Urinary bladder (tissue), 4 donors: ENCODE results near the gene AMY2A. TPM values are rescaled to one million over a fixed set of nuclear protein-coding genes. Genes with fewer than 3 reads are reported as not detected.
"Not testable (repeated sequence)": the region's sequence is repeated elsewhere in the genome, so short reads cannot be mapped to it uniquely, and the experiment has no call there.

Source experiments
- DNase-seq: peaks from one replicate; pipeline ENCODE4 v3.0.0-alpha.2; 2015; ENCODE audit errors: extremely low spot score
- H3K27ac ChIP-seq: one replicate; pipeline ENCODE4 v1.5.1; 2013; ENCODE audit warnings: low read depth, mild to moderate bottlenecking, moderate library complexity
- H3K36me3 ChIP-seq: one replicate; pipeline ENCODE4 v1.6.1; 2013; ENCODE audit warnings: mild to moderate bottlenecking, moderate library complexity; ENCODE audit not compliant: insufficient read depth
- H3K4me1 ChIP-seq: one replicate; pipeline ENCODE4 v1.6.1; 2013; ENCODE audit warnings: mild to moderate bottlenecking, moderate library complexity; ENCODE audit not compliant: insufficient read depth
- H3K4me3 ChIP-seq: one replicate; pipeline ENCODE4 v1.5.1; 2013; ENCODE audit warnings: low read depth, low read length
- WGBS: extraction: QIAGEN DNeasy Blood & Tissue Kit; methylation state at CpG from one replicate; pipeline ENCODE4 v1.1.7; 2013; 5-methylcytosine and 5-hydroxymethylcytosine counted together
- polyA plus RNA-seq: library from polyadenylated mRNA; stranded (reverse); fragments of 200-250 nt; gene quantifications from one replicate; pipeline ENCODE4 v1.2.3, GENCODE V29; 2013
- total RNA-seq: library from RNA; depleted of rRNA; stranded (reverse); fragments of >200 nt; gene quantifications from one replicate; pipeline ENCODE4 v1.2.3, GENCODE V29; 2014
- donor health status: healthy with polysubstance abuse.
- donor health status: healthy.

Gene AMY2A
- total RNA-seq (not detected), polyA plus RNA-seq (not detected)

GRCh38 chr1:103616994-103617477, at the start of gene AMY2A:
TSS of gene AMY2A (plus strand) at chr1:103617427. CDS start at chr1:103617441, 14 bp downstream.
- H3K27ac ChIP-seq, H3K4me1 ChIP-seq, DNase-seq, H3K4me3 ChIP-seq, H3K36me3 ChIP-seq: not testable (repeated sequence)
- 88% methylated on average over 3 of the region's 3 CpGs for WGBS

- DNase-seq = no peak
- WGBS = 94% methylated on average over 7 of the region's 7 CpGs
- no peaks in the 10 kb centered on the region for H3K36me3 ChIP-seq
- H3K4me3 ChIP-seq = no peak overlapping the region
- no peak overlapping the region for H3K27ac ChIP-seq
- no peaks in the 10 kb centered on the region for H3K4me1 ChIP-seq
Measured at GRCh38 chr1:103569493-103569892, 47.7 kb upstream of the AMY2A start.

DNA sequence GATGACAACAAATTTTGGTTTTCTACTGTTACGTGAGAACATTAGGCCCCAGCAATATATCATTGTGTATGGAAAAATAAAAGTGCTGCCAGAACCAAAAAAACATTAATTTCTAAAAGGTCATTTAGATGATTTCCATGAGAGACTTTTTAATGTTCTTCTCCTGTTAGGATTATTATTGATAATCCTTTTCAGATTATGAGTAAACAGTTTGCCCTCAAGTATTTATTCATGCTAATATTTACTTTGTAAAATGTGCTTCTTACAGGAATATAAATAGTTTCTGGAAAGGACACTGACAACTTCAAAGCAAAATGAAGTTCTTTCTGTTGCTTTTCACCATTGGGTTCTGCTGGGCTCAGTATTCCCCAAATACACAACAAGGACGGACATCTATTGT, 45.9 kb upstream of the AMY2A start, which contains the start of gene AMY2B:
Gene AMY2B (plus strand): TSS at position 301 of the 400 bp plus-strand sequence. CDS start 14 bp downstream, at position 315.
- not testable (repeated sequence) for H3K36me3 ChIP-seq
- WGBS = 84% methylated on average over 2 of the region's 2 CpGs

GRCh38 chr1:103576065-103576464, 41.2 kb upstream of the AMY2A start:
- H3K4me1 ChIP-seq = no peaks in the 10 kb centered on the region
- no peak overlapping the region for H3K4me3 ChIP-seq
- no peaks in the 10 kb centered on the region for H3K36me3 ChIP-seq
- no peak overlapping the region for H3K27ac ChIP-seq
- no peak for DNase-seq

More for the DNA sequence above, 45.9 kb upstream of the AMY2A start, which contains the start of gene AMY2B:
- DNase-seq, H3K4me1 ChIP-seq, H3K27ac ChIP-seq, H3K4me3 ChIP-seq: not testable (repeated sequence)

GRCh38 chr1:103576784-103577183, 40.4 kb upstream of the AMY2A start:
- not testable (repeated sequence) for H3K4me1 ChIP-seq, H3K4me3 ChIP-seq, DNase-seq, H3K36me3 ChIP-seq, H3K27ac ChIP-seq
- 98% methylated on average over 4 of the region's 5 CpGs for WGBS

- WGBS = 23% methylated on average over 1 of the region's 1 CpG
- no peak for DNase-seq
- Histone ChIP-seq H3K36me3 (no peaks in the 10 kb centered on the region), H3K4me3 (no peak overlapping the region), H3K27ac (no peak overlapping the region), H3K4me1 (no peaks in the 10 kb centered on the region)
Measured at GRCh38 chr1:103582464-103582863, 34.8 kb upstream of the AMY2A start.

- Histone ChIP-seq H3K4me3 (no peak overlapping the region), H3K27ac (no peak overlapping the region), H3K36me3 (no peaks in the 10 kb centered on the region), H3K4me1 (no peaks in the 10 kb centered on the region)
- WGBS = 86% methylated on average over 3 of the region's 3 CpGs
- no peak for DNase-seq
Measured at GRCh38 chr1:103583887-103584286, 33.3 kb upstream of the AMY2A start.

- DNase-seq = no peak
- Histone ChIP-seq H3K4me1 (no peaks in the 10 kb centered on the region), H3K4me3 (no peak overlapping the region), H3K36me3 (no peaks in the 10 kb centered on the region), H3K27ac (no peak overlapping the region)
- 74% methylated on average over 2 of the region's 2 CpGs for WGBS
Measured at GRCh38 chr1:103584537-103584936, 32.7 kb upstream of the AMY2A start.

DNA sequence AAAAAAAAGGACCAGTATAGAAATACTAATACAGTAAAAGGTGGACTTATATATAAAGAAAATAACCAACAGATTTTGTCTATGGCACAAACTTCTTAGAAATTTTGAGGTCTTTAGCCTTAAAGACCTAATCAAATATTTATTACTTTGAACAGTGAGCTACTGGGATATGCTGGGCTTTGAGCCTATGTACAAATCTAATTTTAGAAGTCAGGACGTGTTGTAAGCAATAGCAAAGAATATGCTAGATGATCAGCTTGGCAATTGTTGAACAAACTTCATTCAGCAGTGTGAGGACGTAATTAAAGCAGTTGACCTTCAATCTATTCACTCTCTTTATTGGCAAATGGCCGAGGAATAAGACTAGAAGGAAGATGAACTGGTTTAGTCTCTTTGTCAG, 14.5 kb upstream of the AMY2A start:
- not testable (repeated sequence) for DNase-seq, H3K36me3 ChIP-seq, H3K4me3 ChIP-seq, H3K27ac ChIP-seq, H3K4me1 ChIP-seq
- WGBS = no CpG with 5 or more reads among the region's 3 CpGs

DNA sequence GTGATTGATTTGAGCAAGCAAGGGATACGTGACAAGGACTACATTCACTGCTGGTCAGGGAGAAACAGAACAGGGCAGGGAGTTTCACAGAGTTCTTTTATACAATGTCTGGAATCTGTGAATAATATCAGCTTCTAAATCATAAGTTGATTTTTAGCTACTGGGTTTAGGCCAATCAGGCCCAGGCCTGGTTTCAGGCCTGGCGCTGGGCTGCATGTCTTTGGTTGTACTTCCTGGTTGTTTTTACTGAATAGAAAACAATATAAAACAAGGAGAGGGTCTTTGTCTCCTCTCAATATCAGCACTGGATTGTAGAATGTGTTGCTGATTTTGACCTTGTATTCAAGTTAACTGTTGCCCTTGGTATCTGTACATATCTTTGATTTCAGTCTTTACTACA, 865 bp upstream of the AMY2A start:
- no peak for DNase-seq
- Histone ChIP-seq H3K4me1 (no peaks in the 10 kb centered on the region), H3K4me3 (no peak overlapping the region), H3K27ac (no peak overlapping the region), H3K36me3 (no peaks in the 10 kb centered on the region)
- WGBS = 92% methylated on average over 2 of the region's 2 CpGs

- not testable (repeated sequence) for H3K4me3 ChIP-seq, H3K36me3 ChIP-seq, H3K4me1 ChIP-seq, H3K27ac ChIP-seq, DNase-seq
- 86% methylated on average over 3 of the region's 4 CpGs for WGBS
Measured at GRCh38 chr1:103627436-103627835, 10.2 kb downstream of the AMY2A start.

DNA sequence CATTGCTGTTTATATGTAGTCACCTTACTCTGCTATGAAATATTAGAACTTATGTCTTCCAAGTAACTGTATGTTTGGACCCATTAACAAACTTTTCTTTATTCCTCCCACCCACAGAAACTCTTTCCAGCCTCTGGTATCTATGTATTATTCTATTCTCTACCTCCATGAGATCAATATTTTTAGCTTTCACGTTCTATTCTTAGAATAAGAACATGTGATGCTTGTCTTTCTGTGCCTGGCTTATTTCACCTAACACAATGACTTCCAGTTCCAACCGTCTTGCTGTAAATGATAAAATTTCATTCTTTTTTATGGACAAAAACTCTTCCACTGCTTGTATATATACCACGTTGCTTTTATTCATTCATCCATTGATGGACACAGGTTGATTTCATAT, 24.0 kb downstream of the AMY2A start:
- H3K27ac ChIP-seq, H3K4me3 ChIP-seq, H3K36me3 ChIP-seq, DNase-seq, H3K4me1 ChIP-seq: not testable (repeated sequence)
- WGBS = no CpG with 5 or more reads among the region's 3 CpGs

GRCh38 chr1:103643908-103644307, 26.7 kb downstream of the AMY2A start:
- not testable (repeated sequence) for DNase-seq

DNA sequence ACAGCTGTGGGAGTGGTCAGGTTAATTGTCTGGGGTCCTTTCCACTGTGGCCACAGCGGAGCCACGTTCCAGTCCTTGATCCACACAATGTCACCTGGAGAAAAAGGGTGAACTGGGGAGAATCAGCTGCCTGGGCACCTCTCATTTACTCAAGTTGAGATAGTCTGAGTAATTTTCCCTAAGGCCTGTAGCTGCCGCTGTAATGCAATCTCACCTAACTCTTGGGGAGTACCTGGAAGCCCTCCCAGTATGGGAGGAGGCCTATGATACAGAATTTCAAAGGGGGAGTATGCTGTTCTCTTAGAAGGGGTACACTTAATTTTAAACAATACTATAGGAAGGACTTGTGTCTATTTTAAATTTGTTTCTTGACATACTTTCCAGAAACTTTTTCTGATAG, 33.1 kb downstream of the AMY2A start:
- H3K4me3 ChIP-seq, DNase-seq, H3K36me3 ChIP-seq, H3K4me1 ChIP-seq, H3K27ac ChIP-seq: not testable (repeated sequence)
- no CpG with 5 or more reads among the region's 3 CpGs for WGBS

More at GRCh38 chr1:103643908-103644307, 26.7 kb downstream of the AMY2A start:
- H3K4me3 ChIP-seq, H3K36me3 ChIP-seq, H3K27ac ChIP-seq, H3K4me1 ChIP-seq: not testable (repeated sequence)
- WGBS = no CpG with 5 or more reads among the region's 3 CpGs

DNA sequence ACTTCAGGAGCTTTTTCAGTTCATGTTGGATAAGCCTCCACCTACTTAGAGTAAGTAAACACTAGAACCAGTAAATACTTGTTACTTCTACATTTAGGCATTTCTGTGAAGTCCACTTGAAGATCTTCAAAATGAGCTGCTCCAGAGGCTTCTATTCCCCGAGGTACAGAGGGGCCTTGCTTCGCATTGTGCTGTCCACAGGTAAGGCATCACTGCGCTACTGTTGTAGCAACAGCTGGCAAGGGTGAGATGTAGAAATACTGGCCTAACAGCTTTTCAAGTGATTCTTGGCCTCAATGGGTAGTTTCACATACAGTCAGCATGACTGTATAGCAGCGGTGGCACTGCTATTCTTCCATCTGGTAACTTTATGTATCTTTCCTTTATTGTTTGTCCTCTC, 33.7 kb downstream of the AMY2A start:
- H3K4me3 ChIP-seq, H3K36me3 ChIP-seq: not testable (repeated sequence)
- WGBS = no CpG with 5 or more reads among the region's 4 CpGs

More for the DNA sequence above, 33.7 kb downstream of the AMY2A start:
- not testable (repeated sequence) for DNase-seq, H3K4me1 ChIP-seq, H3K27ac ChIP-seq
